Measurements from ENCODE around the gene LRRC15. TPM values are rescaled to one million over a fixed set of nuclear protein-coding genes. Genes with fewer than 3 reads are reported as not detected.
A peak's percentile ranks its signal among the peaks of the same experiment; 100 is the strongest.

LRRC15 gene
- total RNA-seq, 1 donor from 2014 or later, result not detected

DNA sequence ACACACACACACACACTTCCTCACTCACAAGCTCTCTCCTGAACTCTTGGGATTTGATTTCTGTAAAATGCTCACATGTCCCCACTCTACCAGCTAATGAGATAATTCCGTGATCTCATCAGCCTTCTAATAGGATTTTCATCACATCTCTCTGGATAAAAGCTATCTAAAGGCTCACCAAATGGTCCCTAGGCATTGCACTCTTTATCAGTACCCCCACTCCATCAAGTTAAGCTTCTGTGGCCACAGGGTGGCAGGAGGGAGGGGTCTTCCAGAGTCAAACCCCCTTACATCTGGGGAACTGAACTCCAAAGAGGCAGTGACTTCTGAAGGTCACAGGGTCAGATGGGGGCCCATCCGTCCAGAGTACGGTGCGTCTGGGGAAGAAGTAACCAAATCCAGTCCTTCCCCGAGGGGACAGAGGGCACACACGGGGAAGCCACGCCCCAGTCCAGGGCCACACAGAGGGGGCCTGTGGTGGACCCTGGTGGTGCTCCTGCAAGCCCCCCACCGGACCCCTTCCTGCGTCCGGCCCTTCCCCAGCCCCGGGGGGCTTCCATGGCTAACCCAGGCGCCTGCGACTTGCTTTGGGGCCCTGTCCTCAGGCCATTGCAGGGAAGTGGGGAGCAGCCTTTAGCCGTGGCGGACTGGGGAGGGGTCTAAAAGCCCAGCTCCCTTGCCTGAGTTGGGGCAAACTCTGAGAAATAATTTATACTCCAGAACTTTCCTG, 44.0 kb downstream of the LRRC15 start:
- H3K36me3 ChIP-seq, result no peaks in the 10 kb centered on the region
- H3K4me3 ChIP-seq, result no peak overlapping the region
- no peaks in the 10 kb centered on the region for H3K4me1 ChIP-seq
- TF ChIP-seq, protein P1, sequence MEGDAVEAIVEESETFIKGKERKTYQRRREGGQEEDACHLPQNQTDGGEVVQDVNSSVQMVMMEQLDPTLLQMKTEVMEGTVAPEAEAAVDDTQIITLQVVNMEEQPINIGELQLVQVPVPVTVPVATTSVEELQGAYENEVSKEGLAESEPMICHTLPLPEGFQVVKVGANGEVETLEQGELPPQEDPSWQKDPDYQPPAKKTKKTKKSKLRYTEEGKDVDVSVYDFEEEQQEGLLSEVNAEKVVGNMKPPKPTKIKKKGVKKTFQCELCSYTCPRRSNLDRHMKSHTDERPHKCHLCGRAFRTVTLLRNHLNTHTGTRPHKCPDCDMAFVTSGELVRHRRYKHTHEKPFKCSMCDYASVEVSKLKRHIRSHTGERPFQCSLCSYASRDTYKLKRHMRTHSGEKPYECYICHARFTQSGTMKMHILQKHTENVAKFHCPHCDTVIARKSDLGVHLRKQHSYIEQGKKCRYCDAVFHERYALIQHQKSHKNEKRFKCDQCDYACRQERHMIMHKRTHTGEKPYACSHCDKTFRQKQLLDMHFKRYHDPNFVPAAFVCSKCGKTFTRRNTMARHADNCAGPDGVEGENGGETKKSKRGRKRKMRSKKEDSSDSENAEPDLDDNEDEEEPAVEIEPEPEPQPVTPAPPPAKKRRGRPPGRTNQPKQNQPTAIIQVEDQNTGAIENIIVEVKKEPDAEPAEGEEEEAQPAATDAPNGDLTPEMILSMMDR (IDR thresholded peaks at IDR 0.05), result no peak
- intact Hi-C loops (cut with DNase I), result no loop called here
- H3K9me3 ChIP-seq, result no peaks in the 10 kb centered on the region
- no peaks in the 10 kb centered on the region for H3K27me3 ChIP-seq
- H3K27ac ChIP-seq, result no peak overlapping the region
- DNase-seq (ENCODE audit: low spot score in 2 of 2), result no peak

DNA sequence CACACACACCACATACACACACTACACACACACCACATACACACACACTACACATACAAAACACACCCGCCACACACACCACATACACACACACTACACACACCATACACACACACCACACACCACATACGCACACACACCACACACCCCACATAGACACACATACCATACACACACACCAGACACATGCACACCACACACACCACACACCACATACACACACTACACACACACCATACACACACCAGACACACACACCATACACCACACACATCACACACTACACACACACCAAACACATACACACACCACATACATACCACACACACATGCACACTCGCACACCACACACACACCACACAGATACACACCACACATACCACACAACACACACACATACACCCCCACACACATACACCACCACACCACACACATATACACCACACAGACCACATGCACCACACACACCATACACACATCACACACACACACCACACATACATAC, 44.7 kb downstream of the LRRC15 start:
- TF ChIP-seq, protein P1 (IDR thresholded peaks at IDR 0.05), result no peak
- no peak overlapping the region for H3K27ac ChIP-seq
- H3K27me3 ChIP-seq, result no peaks in the 10 kb centered on the region
- DNase-seq (ENCODE audit: low spot score in 2 of 2), result no peak
- no peaks in the 10 kb centered on the region for H3K9me3 ChIP-seq
- no peaks in the 10 kb centered on the region for H3K4me1 ChIP-seq
- H3K4me3 ChIP-seq, result no peak overlapping the region
- H3K36me3 ChIP-seq, result no peaks in the 10 kb centered on the region
- intact Hi-C loops (cut with DNase I), result no loop called here

DNA sequence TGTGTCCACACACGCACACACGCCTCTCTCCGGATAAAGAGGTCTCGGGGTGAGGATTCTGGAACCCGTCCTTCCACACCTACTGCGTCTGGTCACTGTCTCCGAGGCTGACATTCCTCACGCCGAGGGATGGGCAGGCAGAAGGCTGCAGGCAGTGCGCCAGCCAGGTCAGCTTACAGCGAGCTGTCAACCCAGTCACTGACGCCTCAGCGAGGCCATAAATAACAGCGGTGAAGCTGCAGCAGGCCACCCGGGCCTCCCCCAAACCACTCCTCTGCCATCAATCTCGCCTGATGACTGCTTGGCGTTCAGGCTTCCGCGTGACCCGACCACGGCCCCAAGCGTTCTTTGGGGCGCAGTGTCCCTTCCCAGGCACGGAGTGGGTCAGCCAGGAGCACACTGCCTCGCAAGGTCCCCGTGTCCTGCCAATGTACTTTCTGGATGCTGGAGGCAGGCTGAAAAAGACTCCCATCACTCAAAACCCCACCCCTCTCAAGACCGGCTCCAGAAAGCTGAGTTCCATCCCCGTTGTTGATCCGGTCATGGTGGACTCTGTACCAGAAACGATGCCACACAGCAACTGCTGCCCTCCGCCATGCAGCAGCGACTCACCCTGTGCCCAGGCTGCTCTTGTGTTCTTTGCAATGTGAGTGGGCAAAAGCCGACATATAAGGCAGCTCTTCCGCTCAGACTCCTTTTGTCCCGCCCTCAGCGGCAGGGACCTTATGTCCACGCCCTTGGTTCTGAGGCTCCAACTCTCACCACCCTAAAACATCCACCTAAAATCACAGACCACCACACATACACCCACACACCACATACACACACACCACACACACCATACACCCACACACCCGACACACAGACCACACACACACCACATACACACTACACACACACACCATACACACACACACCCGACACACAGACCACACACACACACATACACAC, 45.5 kb downstream of the LRRC15 start:
- Histone ChIP-seq H3K9me3 (peaks cover 0 to 3% of the 10 kb centered on the region in 2 donors), H3K27ac (no peak overlapping the region), H3K27me3 (no peaks in the 10 kb centered on the region), H3K4me1 (no peaks in the 10 kb centered on the region), H3K36me3 (no peaks in the 10 kb centered on the region), H3K4me3 (peak overlapping the region; percentile 41 to 44)
- TF ChIP-seq, protein P1 (IDR thresholded peaks at IDR 0.05), result no peak
- intact Hi-C loops (cut with DNase I), result no loop called here
- DNase-seq (ENCODE audit: low spot score in 2 of 2), result no peak

DNA sequence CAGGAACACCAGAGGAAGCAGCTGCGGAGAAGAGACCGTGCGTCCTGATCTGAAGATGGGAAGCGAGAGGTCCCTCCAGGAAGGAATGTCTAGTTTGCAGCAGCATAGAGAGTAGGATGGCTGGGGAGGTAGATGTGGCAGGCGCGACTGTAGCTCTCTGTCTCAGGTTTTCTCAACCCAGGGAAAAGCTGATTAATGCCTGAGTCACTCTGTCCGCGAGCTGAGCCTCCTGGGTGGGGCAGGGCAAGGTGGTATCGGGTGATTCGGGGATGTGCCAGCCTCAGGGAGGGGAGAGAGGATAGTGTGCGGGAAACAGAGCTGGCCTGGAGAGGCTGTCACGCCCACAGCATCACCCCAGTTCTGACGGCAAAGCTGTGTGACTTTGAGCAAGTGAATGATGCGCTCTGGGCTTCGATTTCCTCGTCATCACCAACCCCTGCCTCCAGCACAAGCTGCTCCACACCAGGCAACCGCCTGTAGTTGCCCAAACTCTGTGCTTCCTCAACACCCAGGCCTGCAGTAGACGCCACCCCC, 46.8 kb downstream of the LRRC15 start:
- intact Hi-C loops (cut with DNase I), result no loop called here
- TF ChIP-seq, protein P1 (IDR thresholded peaks at IDR 0.05), result no peak
- no peaks in the 10 kb centered on the region for H3K4me1 ChIP-seq
- no peaks in the 10 kb centered on the region for H3K36me3 ChIP-seq
- DNase-seq (ENCODE audit: low spot score in 2 of 2), result no peak
- H3K27ac ChIP-seq, result no peak overlapping the region
- peaks cover 0 to 11% of the 10 kb centered on the region in 2 donors for H3K9me3 ChIP-seq
- H3K27me3 ChIP-seq, result no peaks in the 10 kb centered on the region
- no peak overlapping the region for H3K4me3 ChIP-seq

DNA sequence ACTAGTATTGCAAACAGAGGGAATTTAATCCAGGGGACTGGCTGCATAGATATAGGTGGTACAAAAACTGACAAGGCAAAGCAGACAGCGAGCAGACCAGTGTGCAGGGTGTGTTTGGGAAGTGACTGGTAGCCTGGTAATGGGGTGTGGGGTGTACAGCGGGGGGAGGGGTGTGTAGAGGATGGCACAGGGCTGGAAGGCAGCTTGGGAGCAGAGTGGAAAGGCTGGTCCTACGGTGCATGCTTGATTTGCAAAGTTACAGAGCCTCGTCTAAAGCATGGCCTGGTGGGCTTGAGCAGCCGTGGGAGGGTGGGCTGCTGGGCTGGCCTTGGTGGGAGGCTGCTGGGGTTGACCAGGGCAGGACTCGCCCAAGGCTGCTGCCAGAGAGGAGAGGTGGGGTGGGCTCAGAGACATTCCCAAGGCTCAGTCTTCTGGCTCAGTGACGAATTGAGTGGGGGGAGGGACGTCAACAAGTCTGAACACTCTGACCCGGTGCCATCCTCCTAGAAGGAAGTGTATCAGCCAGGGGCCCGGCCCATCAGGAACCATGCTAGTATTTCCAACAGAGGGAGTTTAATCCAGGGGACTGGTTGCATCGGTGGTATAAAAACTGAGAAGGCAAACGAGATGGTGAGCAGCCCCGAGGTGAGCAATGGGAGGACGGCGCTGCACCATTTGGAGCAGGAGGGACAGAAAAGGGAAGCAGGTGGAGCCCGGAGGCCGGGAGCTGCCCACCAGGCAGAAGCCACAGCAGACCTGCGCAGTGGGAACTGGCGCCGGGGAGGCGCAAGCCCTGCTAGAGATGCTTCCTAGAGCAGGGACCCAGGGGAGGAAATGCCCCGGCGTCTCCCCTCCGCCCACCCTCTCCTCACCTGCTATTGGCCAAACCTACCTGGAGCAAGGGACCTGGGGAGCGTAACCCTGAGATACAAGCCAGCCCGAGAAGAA, 47.6 kb downstream of the LRRC15 start:
- no peak overlapping the region for H3K27ac ChIP-seq
- H3K36me3 ChIP-seq, result no peaks in the 10 kb centered on the region
- DNase-seq (ENCODE audit: low spot score in 2 of 2), result no peak
- no peak overlapping the region for H3K4me3 ChIP-seq
- intact Hi-C loops (cut with DNase I), result no loop called here
- TF ChIP-seq, protein P1 (IDR thresholded peaks at IDR 0.05), result no peak
- no peaks in the 10 kb centered on the region for H3K4me1 ChIP-seq
- H3K27me3 ChIP-seq, result no peaks in the 10 kb centered on the region
- peaks cover 0 to 11% of the 10 kb centered on the region in 2 donors for H3K9me3 ChIP-seq

Measured in ascending aorta (tissue), 2 donors.